GM03348 (cell line): ENCODE data around the gene UROC1.

Source experiments
- DNase-seq: peaks from one replicate; pipeline ENCODE4 v3.0.0; 2012; ENCODE audit warnings: low spot score

Gene UROC1

DNA sequence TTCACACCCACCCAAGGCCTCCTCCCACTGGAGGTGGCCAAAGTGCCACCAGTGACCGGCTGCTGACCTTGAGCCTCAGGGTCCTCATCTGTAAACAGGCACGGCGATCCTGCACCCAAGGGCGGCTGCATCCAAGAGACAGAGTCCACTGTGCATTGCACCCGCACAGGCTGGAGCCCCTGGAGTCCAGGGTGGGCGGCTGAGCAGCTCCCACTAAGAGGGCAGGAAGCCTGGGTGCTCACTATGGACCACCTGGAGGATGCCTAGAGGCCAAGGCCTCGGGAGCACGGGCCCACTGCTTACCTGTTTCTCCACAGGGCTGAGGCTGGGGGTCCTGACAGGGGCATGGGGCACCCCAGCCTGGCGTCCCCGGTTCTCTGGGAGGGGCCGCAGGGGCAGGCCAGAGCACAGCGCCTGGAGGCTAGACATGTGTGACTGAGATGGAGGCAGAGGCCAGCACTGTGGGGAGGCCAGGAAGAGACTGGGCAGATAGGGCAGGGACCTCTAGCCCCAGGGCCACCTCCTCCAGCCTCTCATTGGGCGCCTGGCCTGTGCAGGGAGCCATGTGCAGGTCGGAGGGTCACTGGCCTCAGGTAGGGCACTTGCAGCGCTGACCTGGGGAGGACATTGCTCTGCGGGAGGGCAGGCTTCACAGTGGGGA, at the start of gene UROC1:
Gene UROC1 (minus strand): TSS at position 483 of the 661 bp plus-strand sequence. CDS start 54 bp downstream, at position 429.
- no peak for DNase-seq

DNA sequence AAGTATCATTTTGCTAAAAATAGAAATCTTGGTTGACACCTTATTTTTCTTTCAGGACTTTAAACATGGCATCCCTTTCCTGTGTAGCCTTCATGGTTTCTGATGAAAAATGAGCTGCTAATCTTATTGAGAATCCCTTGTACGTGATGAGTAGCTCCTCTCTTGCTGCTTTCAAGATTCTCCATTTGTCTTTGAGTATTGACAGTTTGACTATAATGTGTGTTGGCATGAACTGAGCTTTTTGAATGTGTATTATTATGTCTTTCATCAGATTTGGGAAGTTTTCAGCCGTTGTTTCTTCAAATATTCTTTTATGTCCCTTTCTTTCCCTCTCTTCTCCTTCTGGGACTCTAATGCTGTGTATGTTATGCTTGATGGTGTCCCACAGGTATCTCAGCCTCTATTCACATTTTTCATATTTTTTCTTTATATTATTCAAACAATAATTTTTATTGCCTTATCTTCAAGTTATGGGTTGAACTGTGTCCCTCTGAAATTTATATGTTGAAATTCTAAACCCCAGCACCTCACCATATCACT, 45.2 kb upstream of the UROC1 start:
- DNase-seq, result no peak

GRCh38 chr3:126558336-126559071, 40.9 kb upstream of the UROC1 start, which contains the start of gene C3orf22:
Gene C3orf22, minus strand, starts transcription at chr3:126558932. Its CDS starts 5,542 bp downstream, at chr3:126553390.
- DNase-seq, result peak; percentile 3

- peak; percentile 39 for DNase-seq
These were observed 40.2 kb upstream of the UROC1 start for GRCh38 chr3:126557761-126558160.

GRCh38 chr3:126557415-126557745, 39.8 kb upstream of the UROC1 start:
- peak; percentile 3 for DNase-seq

DNA sequence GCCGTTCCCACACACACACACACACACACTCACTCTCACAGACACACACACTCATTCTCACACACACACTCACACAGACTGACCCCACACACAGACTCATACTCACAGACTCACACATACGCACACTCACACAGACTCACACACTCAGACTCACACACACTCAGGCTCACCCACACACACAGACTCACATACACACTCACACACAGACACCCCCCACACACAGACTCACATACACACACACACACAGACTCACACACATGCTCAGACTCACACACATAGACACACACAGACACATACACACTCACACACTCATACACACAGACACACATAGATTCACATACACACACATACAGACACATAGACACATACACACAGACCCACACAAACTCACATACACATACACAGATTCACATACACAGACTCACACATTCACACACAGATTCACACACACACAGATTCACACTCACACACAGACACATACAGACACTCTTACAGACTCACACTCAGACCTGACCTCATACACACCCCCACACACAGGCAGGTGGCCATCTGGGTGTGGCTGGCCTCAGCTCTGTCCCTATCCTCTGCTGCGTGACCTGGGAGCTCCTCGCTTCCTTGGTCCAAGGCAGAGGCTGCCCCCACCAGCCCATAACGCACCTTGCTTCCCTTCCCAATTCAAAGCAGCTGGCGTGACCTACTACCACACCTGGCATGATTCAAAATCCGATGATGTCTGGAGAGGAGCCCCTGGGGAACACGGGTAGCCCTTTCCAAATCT, 39.3 kb upstream of the UROC1 start:
- peak; percentile 3 for DNase-seq

- no peak for DNase-seq
These were observed 38.4 kb upstream of the UROC1 start for GRCh38 chr3:126555795-126556636.

DNA sequence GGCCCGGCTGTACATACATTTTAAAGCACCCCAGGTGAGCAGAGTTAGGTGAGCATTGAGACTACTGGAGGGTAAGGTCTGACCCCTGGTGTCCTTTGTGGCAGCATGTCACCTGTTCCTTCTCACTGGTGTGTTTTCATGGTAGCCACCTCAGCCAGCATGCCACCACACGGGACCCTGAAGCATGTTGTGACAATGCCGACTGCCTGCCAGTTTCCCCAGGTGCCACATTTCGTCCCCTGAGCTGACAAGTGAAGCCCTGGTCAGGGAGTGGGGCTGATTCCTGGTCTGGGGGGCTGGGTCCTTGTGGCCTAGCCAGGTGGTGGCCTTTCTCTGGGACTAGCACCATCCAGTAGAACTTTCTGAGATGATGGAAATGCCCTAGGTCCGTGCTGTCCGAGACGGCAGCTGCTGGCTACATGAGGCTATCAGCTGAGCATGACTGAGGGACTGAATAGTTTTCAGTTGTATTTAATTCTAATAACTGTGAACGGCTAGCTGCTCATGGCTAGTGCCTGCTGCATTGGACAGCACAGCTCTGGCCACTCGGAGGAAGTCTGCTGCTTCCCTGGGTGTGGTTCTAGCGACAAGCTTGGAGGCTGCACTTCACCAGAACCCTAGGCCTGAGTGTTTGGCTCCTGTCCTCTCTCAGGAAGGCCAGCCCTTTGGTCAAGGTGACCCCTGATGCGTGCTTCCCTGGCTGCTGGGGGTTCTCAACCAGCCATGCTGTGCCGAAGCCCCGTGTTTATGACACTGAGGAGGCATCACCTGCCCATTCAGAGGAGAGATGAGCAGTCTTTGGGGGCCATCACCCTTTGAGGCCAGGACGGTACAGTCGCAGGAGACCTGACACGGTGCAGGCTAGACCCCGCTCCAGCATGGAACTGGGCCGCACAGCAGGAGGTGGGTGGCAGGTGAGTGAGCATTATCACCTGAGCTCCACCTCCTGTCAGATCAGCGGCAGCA, 37.3 kb upstream of the UROC1 start:
- DNase-seq, result no peak

GRCh38 chr3:126553284-126554084, 35.9 kb upstream of the UROC1 start:
- no peak for DNase-seq

GRCh38 chr3:126552688-126553283, 35.2 kb upstream of the UROC1 start:
- DNase-seq, result no peak

DNA sequence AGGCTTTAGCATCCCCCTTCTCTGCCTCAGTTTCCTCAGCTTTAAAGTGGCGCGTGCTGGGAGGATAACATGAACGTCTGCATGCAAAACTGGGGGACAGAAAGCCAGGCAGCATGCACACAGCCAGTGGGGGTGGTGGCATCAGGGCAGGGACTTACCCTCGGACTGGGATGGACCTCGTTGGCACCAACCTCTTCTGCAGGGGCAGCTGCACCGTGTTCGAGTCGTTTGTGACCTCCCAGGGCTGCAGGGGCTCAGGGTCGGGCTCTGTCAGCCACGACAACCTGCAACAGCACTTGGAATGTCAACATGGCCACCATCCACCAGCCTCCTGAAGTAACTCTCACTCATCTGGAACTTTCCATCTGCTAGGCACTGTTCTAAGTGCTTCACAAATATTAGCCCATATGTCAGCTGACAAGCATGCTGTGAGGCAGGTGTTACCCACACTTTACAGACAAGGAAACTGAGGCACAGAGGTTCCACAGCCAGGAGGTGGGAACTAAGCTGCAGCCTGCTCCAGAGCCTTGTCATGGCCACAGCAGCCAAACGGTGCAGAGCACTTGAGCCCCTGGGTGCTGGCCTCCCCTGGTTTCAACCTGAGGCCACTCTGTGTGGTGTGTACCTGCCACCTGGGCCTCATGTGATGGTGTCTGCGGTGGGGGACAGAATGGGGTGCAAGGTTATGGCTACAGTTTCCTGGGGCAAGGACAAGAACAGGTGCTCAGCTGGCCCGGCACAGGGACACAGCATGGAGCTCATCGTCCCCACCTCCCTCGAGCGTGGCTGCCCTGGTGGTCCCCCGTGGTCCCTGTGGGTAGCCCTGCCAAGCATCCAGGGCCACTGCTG, 34.5 kb upstream of the UROC1 start:
- DNase-seq, result peak; percentile 2

GRCh38 chr3:126551121-126551838, 33.7 kb upstream of the UROC1 start:
- peak; percentile 59 for DNase-seq

DNA sequence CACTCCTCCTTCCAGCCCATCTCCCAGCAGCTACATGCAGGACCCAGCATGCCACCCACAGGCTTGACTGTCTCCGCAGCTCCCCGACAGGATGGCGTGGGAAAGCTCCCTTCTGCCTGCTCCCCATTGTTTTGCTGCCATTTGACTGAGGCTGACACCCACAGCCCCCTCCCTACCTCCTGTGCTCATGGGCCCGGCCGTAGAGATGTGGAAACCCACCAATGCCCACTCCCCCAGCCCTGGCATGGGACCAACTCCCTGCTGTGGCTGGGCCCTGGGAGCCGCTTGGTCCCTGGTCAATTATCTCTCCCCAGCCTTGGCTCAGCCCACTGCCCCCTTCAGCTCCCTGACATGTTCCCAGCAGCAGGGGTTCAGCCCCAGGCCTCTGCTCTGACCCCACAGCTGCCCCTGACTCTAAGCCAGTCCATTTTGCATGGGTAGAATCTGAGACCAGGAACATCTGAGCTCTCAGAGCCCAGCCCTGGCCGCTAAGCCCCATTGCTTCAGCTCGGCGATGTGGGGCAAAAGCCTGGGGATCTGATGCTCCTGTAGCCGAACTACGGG, 33.0 kb upstream of the UROC1 start:
- DNase-seq, result no peak

GRCh38 chr3:126549861-126550487, 32.4 kb upstream of the UROC1 start:
- no peak for DNase-seq

- no peak for DNase-seq
These were observed 31.2 kb upstream of the UROC1 start for GRCh38 chr3:126548556-126549466.

DNA sequence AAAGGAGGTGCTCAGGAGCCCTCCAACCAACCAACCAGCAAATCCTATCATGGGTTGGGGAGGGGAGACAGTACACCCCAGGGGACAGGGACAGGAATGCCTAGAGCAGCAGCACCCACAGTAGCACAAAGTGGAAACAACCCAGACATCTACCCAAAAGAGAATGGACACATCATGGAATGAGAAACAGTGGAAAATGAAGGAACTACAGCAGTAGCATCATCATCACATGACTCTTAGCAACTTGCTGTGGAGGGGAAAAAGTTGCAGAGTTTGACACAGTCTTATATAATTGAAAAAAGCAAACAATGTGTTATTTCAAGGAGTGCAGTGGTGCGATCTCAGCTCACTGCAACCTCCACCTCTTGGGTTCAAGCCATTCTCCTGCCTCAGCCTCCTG, 30.1 kb upstream of the UROC1 start:
- DNase-seq, result no peak
